Measurements from ENCODE around the gene PTPN1. TPM values are rescaled to one million over a fixed set of nuclear protein-coding genes. Genes with fewer than 3 reads are reported as not detected.

The PTPN1 gene
- total and polyA plus RNA-seq, 2 of the 13 experiments (the other 11 are each of a cell fraction or from before 2014, with no cell fraction given), result 17.7 to 37.2 TPM

DNA sequence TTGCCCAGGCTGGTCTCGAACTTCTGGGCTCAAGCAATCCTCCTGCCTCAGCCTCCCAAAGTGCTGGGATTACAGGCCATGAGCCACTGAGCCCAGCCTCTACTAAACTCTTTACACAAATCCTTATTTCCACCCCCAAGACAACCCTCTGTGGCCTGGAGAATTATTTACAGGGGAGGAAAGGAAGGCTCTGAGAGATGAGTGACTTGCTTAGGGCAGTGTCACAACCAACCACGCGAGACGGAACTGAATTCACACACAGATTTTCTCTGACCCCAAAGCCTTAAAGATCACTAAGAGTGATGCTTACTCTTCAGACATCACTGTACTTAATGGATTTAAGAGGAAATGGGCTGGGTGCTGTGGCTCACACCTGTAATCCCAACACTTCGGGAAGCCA lies 95.0 kb downstream of the PTPN1 start (continued):
- TF ChIP-seq, protein P1, sequence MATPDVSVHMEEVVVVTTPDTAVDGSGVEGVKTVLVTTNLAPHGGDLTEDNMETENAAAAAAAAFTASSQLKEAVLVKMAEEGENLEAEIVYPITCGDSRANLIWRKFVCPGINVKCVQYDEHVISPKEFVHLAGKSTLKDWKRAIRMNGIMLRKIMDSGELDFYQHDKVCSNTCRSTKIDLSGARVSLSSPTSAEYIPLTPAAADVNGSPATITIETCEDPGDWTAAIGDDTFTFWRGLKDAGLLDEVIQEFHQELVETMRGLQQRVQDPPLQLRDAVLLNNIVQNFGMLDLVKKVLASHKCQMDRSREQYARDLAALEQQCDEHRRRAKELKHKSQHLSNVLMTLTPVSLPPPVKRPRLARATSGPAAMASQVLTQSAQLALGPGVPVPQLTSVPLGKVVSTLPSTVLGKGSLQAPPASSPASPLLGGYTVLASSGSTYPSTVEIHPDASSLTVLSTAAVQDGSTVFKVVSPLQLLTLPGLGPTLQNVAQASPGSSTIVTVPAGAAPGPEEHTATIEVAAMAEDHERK (CRISPR knock-in tag; IDR thresholded peaks at IDR 0.05; ENCODE audit: low read depth), result no peak

DNA sequence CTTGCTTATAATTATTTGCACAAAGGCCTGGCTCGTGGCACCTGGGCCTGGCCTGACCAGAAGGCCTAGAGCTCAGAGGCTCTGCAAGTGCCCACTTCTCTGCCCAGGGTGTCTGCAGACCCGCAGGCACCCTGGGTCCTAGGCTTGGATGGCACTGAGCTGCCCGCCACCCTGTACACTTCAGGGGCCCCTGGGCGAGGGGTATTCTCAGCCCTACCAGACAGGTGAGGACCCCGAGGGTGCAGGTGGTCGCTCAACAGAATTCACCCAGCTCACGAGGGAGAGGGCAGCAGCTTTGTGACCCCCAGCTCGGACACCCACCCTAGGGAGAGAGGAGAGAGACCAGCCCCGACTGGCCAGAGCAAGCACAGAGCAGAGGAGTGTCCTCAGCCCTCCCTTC lies 97.3 kb downstream of the PTPN1 start:
- BruUV-seq (replicated peaks), result no TSS peak
- DNase-seq (ENCODE audit: low spot score) (no peak), ATAC-seq (no peak), FAIRE-seq (no peak)
- H3K4me3 ChIP-seq (replicated peaks in 1 of 3; ENCODE audit: insufficient read depth in 1 of 3, low read depth in 2 of 3, low read length in 3 of 3), result no peak overlapping the region
- no peak overlapping the region for H3K4me2 ChIP-seq (ENCODE audit: low read depth, low read length)
- intact Hi-C loops (cut with micrococcal nuclease; ENCODE audit: unreplicated experiment) (no loop called here), in situ Hi-C loops (cut with HindIII; ENCODE audit: extremely low pct_ligation_motif_present, low pct_unique_long_range_greater_than_20kb) (no loop called here)
- peaks cover 2% of the 10 kb centered on the region for H3K4me1 ChIP-seq (ENCODE audit: insufficient read depth, low read length)
- no peaks in the 10 kb centered on the region for H3K9me3 ChIP-seq (ENCODE audit: low read length)
- POLR2A ChIA-PET, result no interaction called here
- CTCF ChIA-PET (ENCODE audit: low intra/inter-chr PET ratio, low total read pairs), result no interaction called here
- TF ChIP-seq KDM2A (CRISPR knock-in tag; IDR thresholded peaks at IDR 0.05; ENCODE audit: borderline replicate concordance, low read depth) (no peak), SMC3 (IDR thresholded peaks at IDR 0.05; ENCODE audit: low read length) (no peak), GTF3A (CRISPR knock-in tag; conservative IDR thresholded peaks at IDR 0.05) (no peak), KLF6 (CRISPR knock-in tag; IDR thresholded peaks at IDR 0.05) (no peak), POLR2AphosphoS2 (IDR thresholded peaks at IDR 0.05; ENCODE audit: low read depth, low read length) (no peak), ZNF24 (IDR thresholded peaks at IDR 0.05) (no peak)
- TF ChIP-seq, protein P2, sequence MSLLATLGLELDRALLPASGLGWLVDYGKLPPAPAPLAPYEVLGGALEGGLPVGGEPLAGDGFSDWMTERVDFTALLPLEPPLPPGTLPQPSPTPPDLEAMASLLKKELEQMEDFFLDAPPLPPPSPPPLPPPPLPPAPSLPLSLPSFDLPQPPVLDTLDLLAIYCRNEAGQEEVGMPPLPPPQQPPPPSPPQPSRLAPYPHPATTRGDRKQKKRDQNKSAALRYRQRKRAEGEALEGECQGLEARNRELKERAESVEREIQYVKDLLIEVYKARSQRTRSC (CRISPR knock-in tag; IDR thresholded peaks at IDR 0.05; ENCODE audit: low read depth), result no peak
- TF ChIP-seq, protein P3, sequence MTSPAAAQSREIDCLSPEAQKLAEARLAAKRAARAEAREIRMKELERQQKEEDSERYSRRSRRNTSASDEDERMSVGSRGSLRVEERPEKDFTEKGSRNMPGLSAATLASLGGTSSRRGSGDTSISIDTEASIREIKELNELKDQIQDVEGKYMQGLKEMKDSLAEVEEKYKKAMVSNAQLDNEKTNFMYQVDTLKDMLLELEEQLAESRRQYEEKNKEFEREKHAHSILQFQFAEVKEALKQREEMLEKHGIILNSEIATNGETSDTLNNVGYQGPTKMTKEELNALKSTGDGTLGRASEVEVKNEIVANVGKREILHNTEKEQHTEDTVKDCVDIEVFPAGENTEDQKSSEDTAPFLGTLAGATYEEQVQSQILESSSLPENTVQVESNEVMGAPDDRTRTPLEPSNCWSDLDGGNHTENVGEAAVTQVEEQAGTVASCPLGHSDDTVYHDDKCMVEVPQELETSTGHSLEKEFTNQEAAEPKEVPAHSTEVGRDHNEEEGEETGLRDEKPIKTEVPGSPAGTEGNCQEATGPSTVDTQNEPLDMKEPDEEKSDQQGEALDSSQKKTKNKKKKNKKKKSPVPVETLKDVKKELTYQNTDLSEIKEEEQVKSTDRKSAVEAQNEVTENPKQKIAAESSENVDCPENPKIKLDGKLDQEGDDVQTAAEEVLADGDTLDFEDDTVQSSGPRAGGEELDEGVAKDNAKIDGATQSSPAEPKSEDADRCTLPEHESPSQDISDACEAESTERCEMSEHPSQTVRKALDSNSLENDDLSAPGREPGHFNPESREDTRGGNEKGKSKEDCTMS (CRISPR knock-in tag; conservative IDR thresholded peaks at IDR 0.05), result no peak
- H3K79me2 ChIP-seq (ENCODE audit: insufficient read depth, low read length), result no peaks in the 10 kb centered on the region
- H3K27ac ChIP-seq (ENCODE audit: extremely low read length, insufficient read depth, low read length), result no peak overlapping the region
- H4K20me1 ChIP-seq (ENCODE audit: insufficient read depth, low read length), result no peaks in the 10 kb centered on the region
- 38% methylated on average over 6 of the region's 9 CpGs for WGBS (ENCODE audit: low lambda C conversion rate)
- no peaks in the 10 kb centered on the region for H3K36me3 ChIP-seq (replicated peaks in 1 of 2; ENCODE audit: control insufficient read depth in 1 of 2, insufficient read depth in 2 of 2, low read length in 2 of 2)
- H2AFZ ChIP-seq (ENCODE audit: low read length), result no peak overlapping the region
- no peak overlapping the region for H3K9ac ChIP-seq (ENCODE audit: insufficient read depth, low read depth, low read length)
- peaks cover 9 to 20% of the 10 kb centered on the region in 2 experiments; a peak in 3 of 5 replicates for H3K27me3 ChIP-seq (ENCODE audit: control insufficient read depth in 1 of 2, insufficient read depth in 2 of 2, low read length in 2 of 2)
